Thymus (tissue), 11 donors: Measurements from ENCODE around the gene FAM72D. TPM values are rescaled to one million over a fixed set of nuclear protein-coding genes. Genes with fewer than 3 reads are reported as not detected.
"Not testable (repeated sequence)": the region's sequence is repeated elsewhere in the genome, so short reads cannot be mapped to it uniquely, and the experiment has no call there.

ENCODE experiments used
- DNase-seq, 9 donors: peaks; one replicate each; pipeline ENCODE4 v3.0.0-alpha.2; 2013; ENCODE audit warnings: low spot score in 9 of 9, low read depth in 6 of 9, missing footprints in 1 of 9
- H3K27ac ChIP-seq, 2 donors: one replicate each; pipeline ENCODE4 v1.5.1; 2013; ENCODE audit warnings: control low read depth in 1 of 2, low read depth in 1 of 2, low read length in 1 of 2, mild to moderate bottlenecking in 1 of 2, moderate library complexity in 1 of 2
- H3K27me3 ChIP-seq, 2 donors: one replicate each; pipeline ENCODE4 v1.5.1; 2013; ENCODE audit warnings: low read length in 1 of 2; ENCODE audit not compliant: control insufficient read depth in 2 of 2, insufficient read depth in 1 of 2
- H3K36me3 ChIP-seq, 2 donors: one replicate each; pipeline ENCODE4 v1.5.1; 2013; ENCODE audit warnings: low read length in 1 of 2, mild to moderate bottlenecking in 1 of 2, moderate library complexity in 1 of 2; ENCODE audit not compliant: control insufficient read depth in 2 of 2, insufficient read depth in 2 of 2
- H3K4me1 ChIP-seq, 2 donors: one replicate each; pipeline ENCODE4 v1.5.1; 2013; ENCODE audit warnings: low read length in 2 of 2; ENCODE audit not compliant: control insufficient read depth in 2 of 2, insufficient read depth in 2 of 2
- H3K4me3 ChIP-seq, 2 donors: one replicate each; pipeline ENCODE4 v1.5.1; 2013; ENCODE audit warnings: low read length in 2 of 2, control low read depth in 1 of 2, mild to moderate bottlenecking in 1 of 2
- H3K9me3 ChIP-seq, 2 donors: one replicate each; pipeline ENCODE4 v1.5.1; 2013; ENCODE audit warnings: low read length in 1 of 2, mild to moderate bottlenecking in 1 of 2; ENCODE audit not compliant: control insufficient read depth in 2 of 2, insufficient read depth in 1 of 2
- WGBS: extraction: QIAGEN DNeasy Blood & Tissue Kit; methylation state at CpG from one replicate; pipeline ENCODE4 v1.1.7; 2013; 5-methylcytosine and 5-hydroxymethylcytosine counted together
- polyA plus RNA-seq: library from polyadenylated mRNA; stranded (reverse); fragments of 200-250 nt; gene quantifications from one replicate; pipeline ENCODE4 v1.2.3, GENCODE V29; 2013
- total RNA-seq: library from RNA; stranded (reverse); fragments of 120-200 nt; gene quantifications from one replicate; pipeline ENCODE4 v1.2.4, GENCODE V29; 2013
- donor health status: healthy.

The FAM72D gene
- total and polyA plus RNA-seq, 2 donors = 2.0 to 4.3 TPM

DNA sequence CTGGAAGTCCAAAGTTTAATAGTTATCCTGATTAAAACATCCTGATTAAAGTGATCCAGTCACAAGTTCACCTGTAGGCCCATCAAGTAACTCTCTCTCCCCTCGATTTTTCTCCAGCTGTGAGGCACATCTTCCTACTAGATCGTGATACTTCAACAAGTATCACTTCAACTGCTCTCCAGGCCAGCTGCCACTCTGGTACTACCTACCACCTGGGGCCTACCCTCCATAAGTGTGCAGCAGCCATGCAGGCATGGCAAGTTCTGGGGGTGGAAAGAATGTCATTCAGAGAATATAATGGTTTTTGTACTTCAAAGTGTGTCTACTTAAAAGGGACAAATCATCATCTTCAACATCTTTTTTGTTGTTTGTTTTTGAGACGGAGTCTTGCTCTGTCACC is 15.6 kb upstream of the FAM72D start:
- H3K4me3 ChIP-seq, H3K36me3 ChIP-seq, H3K27me3 ChIP-seq, DNase-seq, H3K27ac ChIP-seq, H3K4me1 ChIP-seq, H3K9me3 ChIP-seq: not testable (repeated sequence)
- 74% methylated on average over 2 of the region's 3 CpGs for WGBS

DNA sequence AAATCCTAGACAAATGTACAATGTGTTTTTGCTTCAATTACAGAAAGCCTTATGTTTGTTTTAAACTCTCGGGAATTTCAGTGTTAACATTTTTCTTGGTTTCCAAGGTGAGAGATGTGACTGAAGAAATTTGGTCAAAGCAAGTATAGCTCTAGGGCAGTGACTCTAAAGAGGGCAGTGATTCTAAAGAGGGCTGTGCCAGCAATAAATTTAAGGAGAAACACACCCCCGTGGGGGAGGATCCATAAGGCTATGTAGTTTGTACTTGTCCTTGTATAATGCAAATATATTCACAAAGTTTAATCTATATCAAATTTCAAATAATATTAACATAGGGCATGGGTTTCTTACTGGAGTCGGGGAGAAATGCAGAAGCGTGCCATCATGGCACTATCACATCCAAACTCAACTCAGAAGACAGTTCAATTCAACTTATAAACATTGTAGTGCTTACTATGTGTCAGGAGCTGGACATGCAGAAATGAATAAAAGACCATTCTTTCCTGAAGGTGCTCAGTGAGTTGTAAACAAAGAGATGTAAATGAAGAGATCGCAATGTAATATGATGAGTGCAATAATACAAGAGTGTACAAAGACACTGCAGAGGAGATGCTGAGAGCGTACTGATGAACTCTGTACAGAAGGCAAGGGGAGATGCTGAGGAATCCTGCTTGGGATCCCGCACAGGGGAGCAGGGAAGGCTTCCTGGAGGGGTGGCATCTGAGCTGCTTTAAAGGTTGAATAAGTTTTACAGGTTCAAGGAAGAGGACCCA is 13.1 kb upstream of the FAM72D start:
- H3K27ac ChIP-seq, H3K36me3 ChIP-seq, DNase-seq, H3K27me3 ChIP-seq, H3K9me3 ChIP-seq, H3K4me3 ChIP-seq, H3K4me1 ChIP-seq: not testable (repeated sequence)
- 97% methylated on average over 3 of the region's 7 CpGs for WGBS

DNA sequence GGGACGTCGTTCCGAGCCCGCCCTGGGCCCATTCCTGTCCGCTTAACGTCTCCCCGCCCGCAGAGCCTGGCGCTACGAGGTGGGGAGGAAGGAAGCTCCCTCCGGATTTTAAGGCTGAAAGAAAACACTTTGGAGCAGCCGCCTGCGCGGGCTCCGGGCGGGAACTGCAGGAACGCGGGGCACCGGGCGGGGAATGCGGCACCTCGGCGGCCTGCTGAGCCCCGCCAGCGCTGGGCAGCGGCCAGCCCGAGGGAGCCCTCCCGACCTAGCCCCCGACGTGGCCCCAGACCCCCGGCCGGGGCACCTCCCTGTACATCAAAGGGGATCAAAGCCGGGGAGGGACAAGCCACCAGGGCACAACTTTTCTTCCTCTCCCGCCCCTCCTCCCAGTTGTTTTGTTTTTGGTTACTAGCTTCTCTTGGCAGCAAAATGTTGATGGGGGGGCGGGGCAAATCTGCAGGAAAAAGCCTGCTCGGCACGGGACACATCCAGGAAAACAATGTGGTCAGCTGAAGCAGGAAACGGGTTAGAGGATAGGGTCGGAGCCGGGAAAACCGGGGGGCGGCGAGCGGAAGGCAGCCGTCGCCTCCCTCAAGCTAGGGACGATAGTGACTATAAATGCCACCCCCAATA is 2.1 kb upstream of the FAM72D start:
- DNase-seq = peak in 2 of 9 donors; percentile 0
- H3K27me3 ChIP-seq, H3K36me3 ChIP-seq, H3K27ac ChIP-seq, H3K9me3 ChIP-seq, H3K4me1 ChIP-seq, H3K4me3 ChIP-seq: not testable (repeated sequence)
- WGBS = 2% methylated on average over 19 of the region's 47 CpGs

DNA sequence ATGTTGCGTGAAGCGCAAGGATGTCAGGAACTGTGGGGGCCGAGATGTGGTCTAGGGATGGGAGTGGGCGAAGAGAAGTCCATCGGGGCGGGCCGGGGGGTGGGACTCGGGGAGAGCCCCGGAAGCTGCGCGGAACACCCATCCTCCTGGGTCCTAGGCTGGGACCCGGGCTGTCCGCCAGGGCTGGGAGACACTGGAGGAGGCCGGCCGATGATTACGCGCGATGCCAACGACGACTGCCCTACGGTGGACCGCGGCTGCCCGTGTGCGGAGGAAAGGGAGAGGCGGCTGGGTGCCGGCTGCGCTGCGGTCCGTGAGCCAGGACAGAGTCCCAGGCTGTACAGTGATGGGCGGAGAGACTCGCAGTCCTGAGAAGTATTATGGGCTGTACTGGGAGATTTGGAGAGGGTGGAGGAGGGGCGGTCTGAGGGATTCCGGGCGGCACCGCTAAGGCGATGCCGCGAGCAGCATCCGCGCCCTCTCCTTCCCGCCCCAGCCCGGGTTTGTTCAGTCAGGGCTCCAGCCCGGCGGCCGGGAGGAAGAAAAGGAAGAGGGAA is 1.0 kb upstream of the FAM72D start:
- not testable (repeated sequence) for H3K4me1 ChIP-seq, H3K4me3 ChIP-seq, H3K27ac ChIP-seq, H3K27me3 ChIP-seq, H3K36me3 ChIP-seq, H3K9me3 ChIP-seq, DNase-seq
- WGBS = no CpG with 5 or more reads among the region's 46 CpGs

DNA sequence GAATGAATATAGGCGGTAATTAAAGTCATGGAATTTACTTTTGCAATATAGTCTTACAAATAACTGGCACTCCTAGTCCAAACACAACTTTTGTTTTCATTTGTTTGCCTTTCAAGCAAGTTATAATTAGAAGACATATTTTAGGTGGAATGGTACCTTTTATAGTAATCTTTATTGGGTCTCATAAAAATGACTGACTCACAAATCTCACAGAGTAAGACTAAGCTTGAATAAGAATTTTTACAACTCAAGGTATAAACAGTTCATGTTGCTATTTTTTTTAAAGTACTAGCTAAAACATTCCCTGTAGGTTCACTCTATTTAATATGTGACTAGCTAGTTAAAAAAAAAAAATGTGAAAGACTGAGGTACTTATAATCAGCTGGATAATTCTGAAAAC is 6.0 kb downstream of the FAM72D start:
- not testable (repeated sequence) for H3K4me1 ChIP-seq, H3K36me3 ChIP-seq, H3K4me3 ChIP-seq, H3K27me3 ChIP-seq, H3K27ac ChIP-seq, DNase-seq, H3K9me3 ChIP-seq
- 100% methylated on average over 1 of the region's 1 CpG for WGBS

DNA sequence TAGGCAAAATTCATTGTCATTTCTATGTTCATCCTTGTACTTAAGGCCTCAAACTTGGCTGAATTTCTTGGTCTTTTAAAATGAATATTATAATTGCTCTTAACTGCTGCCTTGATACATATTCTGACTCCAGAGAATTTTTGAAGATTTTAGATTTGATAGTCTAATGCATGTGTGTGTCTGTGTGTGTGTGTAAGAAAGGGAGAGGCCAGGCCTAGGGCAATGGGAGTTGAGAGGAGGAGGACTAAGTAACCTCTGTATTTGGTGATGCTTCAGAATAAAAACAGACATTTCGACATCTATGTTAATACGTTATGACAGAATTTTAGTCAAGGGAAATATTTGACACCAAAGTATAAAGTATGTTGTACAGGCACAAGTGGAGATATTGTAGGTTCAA is 7.5 kb downstream of the FAM72D start:
- not testable (repeated sequence) for H3K4me3 ChIP-seq, H3K27ac ChIP-seq, H3K27me3 ChIP-seq, DNase-seq, H3K36me3 ChIP-seq, H3K9me3 ChIP-seq, H3K4me1 ChIP-seq
- WGBS = no CpG with 5 or more reads among the region's 2 CpGs

DNA sequence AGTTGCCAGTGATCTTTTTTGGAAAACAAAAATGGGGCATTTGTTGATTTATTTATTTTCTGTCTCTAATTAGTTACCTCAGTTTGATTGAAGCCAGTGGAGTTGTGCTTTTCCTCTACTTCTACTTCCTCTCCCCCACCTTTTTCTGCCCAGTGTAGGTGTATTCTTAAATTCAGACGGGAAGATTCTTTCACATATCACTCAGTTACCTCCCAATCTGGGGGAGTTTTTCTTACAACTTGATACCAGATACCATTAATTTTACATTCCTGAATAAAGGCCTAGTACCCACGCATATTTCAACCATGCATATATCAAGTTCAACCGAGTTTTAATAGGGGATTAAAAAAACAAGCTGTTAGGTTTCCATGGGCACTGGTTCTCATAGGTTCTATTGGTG is 15.9 kb downstream of the FAM72D start:
- no CpG with 5 or more reads among the region's 3 CpGs for WGBS
- H3K36me3 ChIP-seq, H3K4me1 ChIP-seq, H3K27ac ChIP-seq, H3K4me3 ChIP-seq, H3K27me3 ChIP-seq, DNase-seq, H3K9me3 ChIP-seq: not testable (repeated sequence)

DNA sequence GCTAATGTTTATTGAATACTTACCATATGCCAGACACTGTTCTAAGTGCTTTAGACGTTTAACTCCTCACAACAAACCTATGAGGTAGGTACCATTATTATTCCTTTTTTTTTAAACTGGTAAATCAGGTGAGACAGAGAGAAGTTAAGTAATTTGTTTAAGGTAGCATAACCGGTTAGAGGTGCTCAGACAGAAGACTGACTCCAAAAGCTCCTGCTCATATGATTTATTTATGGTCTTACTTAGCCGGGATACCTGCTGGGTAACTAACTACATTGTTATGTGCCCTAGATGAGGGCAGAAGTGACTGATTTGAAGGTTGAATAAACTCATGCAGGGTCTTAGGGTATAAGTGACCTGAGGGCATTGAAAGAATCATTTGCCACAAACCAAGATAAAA is 16.9 kb downstream of the FAM72D start:
- not testable (repeated sequence) for H3K9me3 ChIP-seq, H3K27me3 ChIP-seq, H3K4me1 ChIP-seq, H3K27ac ChIP-seq, DNase-seq, H3K4me3 ChIP-seq, H3K36me3 ChIP-seq
- no CpG with 5 or more reads among the region's 3 CpGs for WGBS

DNA sequence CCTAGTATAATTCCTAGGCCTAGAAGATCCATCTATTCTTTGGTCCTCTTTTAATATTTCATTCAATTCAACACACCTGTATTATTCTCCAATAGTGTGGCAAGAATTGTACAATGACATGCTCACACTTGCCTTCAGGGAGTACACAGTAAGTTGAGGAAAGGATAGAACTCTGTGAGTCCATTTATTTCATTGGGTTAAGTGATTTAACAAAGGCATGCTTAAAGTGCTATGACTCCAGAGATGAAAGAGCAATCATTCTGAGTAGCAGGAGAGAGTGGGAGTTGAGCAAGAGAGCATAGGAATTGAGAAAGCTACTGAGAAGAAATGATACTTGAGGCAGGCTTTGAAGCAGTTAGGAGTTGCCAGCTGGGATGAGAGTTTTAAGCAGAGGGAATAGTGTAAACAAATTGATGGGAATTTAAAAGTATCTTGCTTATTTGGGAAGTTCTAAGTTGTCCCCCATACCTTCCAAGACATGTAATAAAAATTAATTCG is 18.8 kb downstream of the FAM72D start:
- not testable (repeated sequence) for H3K36me3 ChIP-seq, H3K4me1 ChIP-seq
- WGBS = no CpG with 5 or more reads among the region's 1 CpG

More for the DNA sequence above, 18.8 kb downstream of the FAM72D start:
- not testable (repeated sequence) for H3K27me3 ChIP-seq, H3K4me3 ChIP-seq, DNase-seq, H3K9me3 ChIP-seq, H3K27ac ChIP-seq
